OCI-LY7 (cell line): ENCODE results near the gene NTM. TPM values are rescaled to one million over a fixed set of nuclear protein-coding genes. Genes with fewer than 3 reads are reported as not detected.

ENCODE experiments used
- BruUV-seq: library from RNA; stranded (reverse); fragments of 400-500 nt; replicated peaks from 2 replicates; lab custom pipeline; 2021; lab: Mats Ljungman, UMichigan
- CTCF ChIA-PET: fragments of 300-600 bp; sonication (Branson Sonifier 250); formaldehyde crosslinking; loops from one replicate; lab custom pipeline; 2022; ENCODE audit warnings: antibody characterized with exemption; ENCODE audit not compliant: unreplicated experiment; lab: Charles Lee
- POLR2A ChIA-PET: fragments of 300-600 bp; sonication (Branson Sonifier 250); formaldehyde crosslinking; loops from one replicate; lab custom pipeline; 2022; ENCODE audit warnings: antibody characterized with exemption; lab: Charles Lee
- DNase-seq: peaks from one replicate; pipeline ENCODE4 v3.0.0-alpha.2; 2015; ENCODE audit warnings: low spot score
- H2AFZ ChIP-seq: fragments of 200-600 bp; sonication (generic), shearing (Covaris generic); 2 replicates; pipeline ENCODE4 v1.6.1; 2014; ENCODE audit warnings: mild to moderate bottlenecking, antibody characterized with exemption, low read length, moderate library complexity
- H3K27ac ChIP-seq: fragments of 200-600 bp; sonication (generic); 2 replicates; pipeline ENCODE4 v1.5.1; 2014; ENCODE audit warnings: mixed run types, low read depth, mild to moderate bottlenecking, moderate library complexity, low read length, inconsistent platforms; ENCODE audit not compliant: poor library complexity, severe bottlenecking
- H3K36me3 ChIP-seq: fragments of 200-600 bp; sonication (generic); 2 replicates; pipeline ENCODE4 v1.6.1; 2014; ENCODE audit warnings: mild to moderate bottlenecking, antibody characterized with exemption, low read length, moderate library complexity, mixed read lengths; ENCODE audit not compliant: insufficient read depth
- H3K4me1 ChIP-seq: fragments of 200-600 bp; sonication (generic); 2 replicates; pipeline ENCODE4 v1.5.1; 2014; ENCODE audit warnings: mild to moderate bottlenecking, low read length; ENCODE audit not compliant: insufficient read depth, poor library complexity, severe bottlenecking
- H3K4me2 ChIP-seq: fragments of 200-600 bp; sonication (generic); 2 replicates; pipeline ENCODE4 v1.6.1; 2014; ENCODE audit warnings: mild to moderate bottlenecking, low read length
- H3K4me3 ChIP-seq: fragments of 200-600 bp; sonication (generic); 2 replicates; pipeline ENCODE4 v1.5.1; 2014; ENCODE audit warnings: mild to moderate bottlenecking, low read depth, low read length; ENCODE audit not compliant: poor library complexity, severe bottlenecking
- H3K79me2 ChIP-seq: fragments of 200-600 bp; sonication (generic); 2 replicates; pipeline ENCODE4 v1.6.1; 2016; ENCODE audit warnings: low read depth, mild to moderate bottlenecking, low read length, moderate library complexity, mixed read lengths; ENCODE audit not compliant: insufficient read depth
- H3K9me2 ChIP-seq: fragments of 200-600 bp; sonication (generic); 2 replicates; pipeline ENCODE4 v1.6.1; 2016; ENCODE audit warnings: mild to moderate bottlenecking, low read length, mixed read lengths; ENCODE audit not compliant: insufficient read depth
- H3K9me3 ChIP-seq: fragments of 200-600 bp; sonication (generic); 2 replicates; pipeline ENCODE4 v1.6.1; 2014; ENCODE audit warnings: mild to moderate bottlenecking, mixed run types, low read length, mixed read lengths
- H4K20me1 ChIP-seq: fragments of 200-600 bp; sonication (generic); 2 replicates; pipeline ENCODE4 v1.6.1; 2014; ENCODE audit warnings: mild to moderate bottlenecking, antibody characterized with exemption, low read length, moderate library complexity, mixed read lengths; ENCODE audit not compliant: insufficient read depth
- CTCF ChIP-seq: fragments of 200-600 bp; sonication (generic); conservative IDR thresholded peaks from 2 replicates; pipeline ENCODE4 v1.5.1; 2014; ENCODE audit warnings: mild to moderate bottlenecking, antibody characterized with exemption, low read length, moderate library complexity, mixed read lengths
- EZH2phosphoT487 ChIP-seq: fragments of 200-600 bp; sonication (generic); IDR thresholded peaks from 2 replicates; pipeline ENCODE4 v1.6.1; 2018; ENCODE audit warnings: low read depth, borderline replicate concordance, mild to moderate bottlenecking, mixed run types, antibody characterized with exemption, low read length, moderate library complexity, mixed read lengths
- intact Hi-C: fragments of 100-400 bp; cut with micrococcal nuclease; formaldehyde crosslinking; loops from one replicate; pipeline ENCODE4 v1.10.0; 2022; ENCODE audit not compliant: unreplicated experiment
- total RNA-seq, 2 experiments: library from RNA; depleted of rRNA in 1 of 2; stranded (reverse); fragments of >200 nt in 1 of 2; shearing (Covaris generic) in 1 of 2; gene quantifications; 2 replicates each; pipeline ENCODE4 v1.2.3, GENCODE V29; 2014 to 2022

NTM gene
- total RNA-seq, 2 experiments from 2014 or later = not detected

- POLR2A ChIA-PET = no interaction called here
- intact Hi-C loops = no loop called here
These were observed 375.8 kb downstream of the NTM start for GRCh38 chr11:131746201-131746600.

GRCh38 chr11:131748151-131749050 is 378.0 kb downstream of the NTM start:
- ChIA-PET POLR2A (no interaction called here), CTCF (no interaction called here)
- TF ChIP-seq EZH2phosphoT487 = no peak
- peak; percentile 85 for TF ChIP-seq CTCF
- Histone ChIP-seq H3K4me2 (no peak overlapping the region), H3K27ac (no peak overlapping the region), H2AFZ (no peak overlapping the region), H3K36me3 (no peaks in the 10 kb centered on the region), H3K4me1 (no peaks in the 10 kb centered on the region), H3K4me3 (no peak overlapping the region), H4K20me1 (no peaks in the 10 kb centered on the region), H3K79me2 (no peaks in the 10 kb centered on the region), H3K9me3 (no peaks in the 10 kb centered on the region), H3K9me2 (no peaks in the 10 kb centered on the region)
- BruUV-seq = no TSS peak
- peak; percentile 38 for DNase-seq
- intact Hi-C loops = no loop called here

More at GRCh38 chr11:131746201-131746600, 375.8 kb downstream of the NTM start:
- no TSS peak for BruUV-seq
- Histone ChIP-seq H3K79me2 (no peaks in the 10 kb centered on the region), H4K20me1 (no peaks in the 10 kb centered on the region), H3K36me3 (no peaks in the 10 kb centered on the region), H3K27ac (no peak overlapping the region), H3K4me2 (no peak overlapping the region), H2AFZ (no peak overlapping the region), H3K4me3 (no peak overlapping the region), H3K9me3 (no peaks in the 10 kb centered on the region), H3K4me1 (no peaks in the 10 kb centered on the region), H3K9me2 (no peaks in the 10 kb centered on the region)
- CTCF ChIA-PET = no interaction called here
- no peak for TF ChIP-seq CTCF
- no peak for TF ChIP-seq EZH2phosphoT487
- no peak for DNase-seq

- H3K36me3 ChIP-seq = no peaks in the 10 kb centered on the region
- H3K4me1 ChIP-seq = no peaks in the 10 kb centered on the region
- H4K20me1 ChIP-seq = no peaks in the 10 kb centered on the region
- ChIA-PET POLR2A (no interaction called here), CTCF (no interaction called here)
- intact Hi-C loops = no loop called here
- no TSS peak for BruUV-seq
- TF ChIP-seq CTCF (no peak), EZH2phosphoT487 (no peak)
- H3K9me2 ChIP-seq = no peaks in the 10 kb centered on the region
- H3K27ac ChIP-seq = no peak overlapping the region
- H3K4me2 ChIP-seq = no peak overlapping the region
- DNase-seq = no peak
- no peak overlapping the region for H3K4me3 ChIP-seq
- H2AFZ ChIP-seq = no peak overlapping the region
- no peaks in the 10 kb centered on the region for H3K79me2 ChIP-seq
- H3K9me3 ChIP-seq = no peaks in the 10 kb centered on the region
These were observed 378.7 kb downstream of the NTM start for GRCh38 chr11:131749101-131749500.
